GM21786 (cell line): ENCODE results near the gene MPP2.

Experiments used
- ATAC-seq: cut with Tn5 transposase; IDR thresholded peaks from one replicate; pipeline ENCODE4 v1.9.1; 2021; ENCODE audit not compliant: unreplicated experiment

MPP2 gene

GRCh38 chr17:43825567-43825966 is 81.8 kb downstream of the MPP2 start:
- ATAC-seq = no peak
